ENCODE results near the gene SLC29A2. TPM values are rescaled to one million over a fixed set of nuclear protein-coding genes. Genes with fewer than 3 reads are reported as not detected.
"Not testable (repeated sequence)": the region's sequence is repeated elsewhere in the genome, so short reads cannot be mapped to it uniquely, and the experiment has no call there.

Gene SLC29A2
- total RNA-seq, 1 donor: 0.36 TPM

DNA sequence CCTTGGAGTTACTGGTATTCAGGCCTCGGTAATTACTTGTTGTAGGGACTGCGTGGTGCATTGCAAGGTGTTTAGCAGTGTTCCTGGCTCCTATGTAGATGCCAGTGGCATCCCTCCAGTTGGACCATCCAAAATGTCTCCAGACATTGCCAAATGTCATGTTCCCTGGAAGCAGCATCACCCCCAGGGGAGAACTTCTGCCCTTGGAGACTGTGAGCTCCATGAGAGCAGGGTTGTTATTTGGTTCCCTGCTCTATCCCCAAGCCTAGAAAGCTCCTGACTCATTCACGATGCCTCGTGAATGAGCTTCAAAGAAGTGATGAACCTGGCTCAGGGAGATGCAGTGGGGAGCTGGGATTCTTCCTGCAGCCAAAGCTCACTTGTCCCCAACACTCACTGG, 50.0 kb downstream of the SLC29A2 start:
- TF ChIP-seq, protein P1, sequence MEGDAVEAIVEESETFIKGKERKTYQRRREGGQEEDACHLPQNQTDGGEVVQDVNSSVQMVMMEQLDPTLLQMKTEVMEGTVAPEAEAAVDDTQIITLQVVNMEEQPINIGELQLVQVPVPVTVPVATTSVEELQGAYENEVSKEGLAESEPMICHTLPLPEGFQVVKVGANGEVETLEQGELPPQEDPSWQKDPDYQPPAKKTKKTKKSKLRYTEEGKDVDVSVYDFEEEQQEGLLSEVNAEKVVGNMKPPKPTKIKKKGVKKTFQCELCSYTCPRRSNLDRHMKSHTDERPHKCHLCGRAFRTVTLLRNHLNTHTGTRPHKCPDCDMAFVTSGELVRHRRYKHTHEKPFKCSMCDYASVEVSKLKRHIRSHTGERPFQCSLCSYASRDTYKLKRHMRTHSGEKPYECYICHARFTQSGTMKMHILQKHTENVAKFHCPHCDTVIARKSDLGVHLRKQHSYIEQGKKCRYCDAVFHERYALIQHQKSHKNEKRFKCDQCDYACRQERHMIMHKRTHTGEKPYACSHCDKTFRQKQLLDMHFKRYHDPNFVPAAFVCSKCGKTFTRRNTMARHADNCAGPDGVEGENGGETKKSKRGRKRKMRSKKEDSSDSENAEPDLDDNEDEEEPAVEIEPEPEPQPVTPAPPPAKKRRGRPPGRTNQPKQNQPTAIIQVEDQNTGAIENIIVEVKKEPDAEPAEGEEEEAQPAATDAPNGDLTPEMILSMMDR (IDR thresholded peaks at IDR 0.05; ENCODE audit: insufficient read depth, low read length): no peak
- H3K4me3 ChIP-seq (ENCODE audit: low read depth, low read length): no peak overlapping the region
- peak; percentile 53 for DNase-seq (ENCODE audit: low read depth)

DNA sequence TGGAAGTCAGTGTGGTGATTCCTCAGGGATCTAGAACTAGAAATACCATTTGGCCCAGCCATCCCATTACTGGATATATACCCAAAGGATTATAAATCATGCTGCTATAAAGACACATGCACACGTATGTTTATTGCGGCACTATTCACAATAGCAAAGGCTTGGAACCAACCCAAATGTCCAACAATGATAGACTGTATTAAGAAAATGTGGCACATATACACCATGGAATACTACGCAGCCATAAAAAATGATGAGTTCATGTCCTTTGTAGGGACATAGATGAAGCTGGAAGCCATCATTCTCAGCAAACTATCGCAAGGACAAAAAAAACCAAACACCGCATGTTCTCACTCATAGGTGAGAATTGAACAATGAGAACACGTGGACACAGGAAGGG, 50.8 kb downstream of the SLC29A2 start:
- DNase-seq (ENCODE audit: low read depth); H3K4me3 ChIP-seq (ENCODE audit: low read depth, low read length): not testable (repeated sequence)

DNA sequence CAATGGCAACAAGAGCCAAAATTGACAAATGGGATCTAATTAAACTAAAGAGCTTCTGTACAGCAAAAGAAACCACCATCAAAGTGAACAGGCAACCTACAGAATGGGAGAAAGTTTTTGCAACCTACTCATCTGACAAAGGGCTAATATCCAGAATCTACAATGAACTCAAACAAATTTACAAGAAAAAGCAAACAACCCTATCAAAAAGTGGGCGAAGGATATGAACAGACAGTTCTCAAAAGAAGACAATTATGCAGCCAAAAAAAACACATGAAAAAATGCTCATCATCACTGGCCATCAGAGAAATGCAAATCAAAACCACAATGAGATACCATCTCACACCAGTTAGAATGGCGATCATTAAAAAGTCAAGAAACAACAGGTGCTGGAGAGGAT, 51.3 kb downstream of the SLC29A2 start:
- not testable (repeated sequence) for H3K4me3 ChIP-seq (ENCODE audit: low read depth, low read length); DNase-seq (ENCODE audit: low read depth)

DNA sequence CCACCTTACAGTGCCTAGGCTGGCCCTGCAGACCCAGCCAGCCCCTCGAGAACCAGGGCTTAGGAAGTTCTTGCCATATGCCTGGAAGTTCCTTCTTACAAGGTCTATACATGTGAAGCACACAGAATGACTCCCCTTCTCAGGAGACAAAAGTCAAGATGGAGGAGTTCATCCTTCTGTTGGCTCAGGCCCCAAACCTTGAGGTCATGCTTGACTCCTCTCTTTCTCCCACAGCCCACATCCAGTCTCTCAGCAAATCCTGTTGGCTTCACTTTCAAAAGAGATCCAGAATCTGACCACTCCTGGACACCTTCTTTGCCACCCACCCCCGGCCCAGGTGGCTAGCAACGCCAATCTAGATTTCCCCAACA, 53.0 kb downstream of the SLC29A2 start:
- DNase-seq (ENCODE audit: low read depth): no peak
- H3K4me3 ChIP-seq (ENCODE audit: low read depth, low read length): no peak overlapping the region
- TF ChIP-seq, protein P1 (IDR thresholded peaks at IDR 0.05; ENCODE audit: insufficient read depth, low read length): no peak

DNA sequence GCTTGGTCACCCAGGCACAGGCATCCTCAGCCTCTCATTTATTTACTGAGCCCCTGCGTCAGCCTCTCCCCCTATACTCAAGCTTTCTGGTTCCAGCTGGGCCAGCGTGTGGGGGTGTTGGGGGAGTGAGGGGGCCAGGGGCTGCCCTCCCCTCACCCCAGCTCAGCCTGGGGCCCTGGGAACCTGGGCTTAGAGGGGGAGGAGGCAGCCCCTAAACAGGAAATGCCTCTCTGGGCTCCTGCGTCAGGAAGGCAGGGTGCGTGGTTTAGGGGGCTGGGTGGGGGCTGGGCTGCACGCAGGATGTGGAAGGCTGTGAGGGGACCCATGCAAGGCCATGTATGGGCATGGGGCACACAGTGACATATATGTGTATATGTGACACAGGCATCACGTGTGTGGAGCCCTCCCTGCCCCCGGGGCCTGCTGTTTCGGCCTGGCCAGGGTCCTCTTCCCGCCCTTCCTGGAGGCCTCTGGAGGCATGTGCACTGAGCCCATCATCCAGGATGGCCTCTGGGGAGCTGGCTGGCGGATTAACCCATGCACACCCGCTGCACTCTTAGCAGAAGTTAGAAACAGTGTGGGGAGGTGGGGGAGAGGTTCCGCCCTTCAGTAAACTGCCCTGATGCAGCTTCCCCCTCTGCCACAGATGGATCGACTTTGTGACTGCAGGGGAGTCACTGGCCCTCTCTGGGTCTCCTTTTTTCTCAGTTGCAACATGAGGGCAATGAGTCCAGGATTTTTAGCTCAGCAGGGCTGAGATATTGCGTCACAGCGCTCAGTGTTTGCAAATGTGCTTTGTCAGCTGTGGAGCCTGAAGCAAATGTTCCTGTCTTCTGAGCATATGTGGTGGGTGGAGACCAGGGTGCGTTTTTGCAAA, 53.6 kb downstream of the SLC29A2 start:
- TF ChIP-seq, protein P1 (IDR thresholded peaks at IDR 0.05; ENCODE audit: insufficient read depth, low read length): no peak
- DNase-seq (ENCODE audit: low read depth): peak; percentile 95
- H3K4me3 ChIP-seq (ENCODE audit: low read depth, low read length): peak overlapping the region; percentile 37

DNA sequence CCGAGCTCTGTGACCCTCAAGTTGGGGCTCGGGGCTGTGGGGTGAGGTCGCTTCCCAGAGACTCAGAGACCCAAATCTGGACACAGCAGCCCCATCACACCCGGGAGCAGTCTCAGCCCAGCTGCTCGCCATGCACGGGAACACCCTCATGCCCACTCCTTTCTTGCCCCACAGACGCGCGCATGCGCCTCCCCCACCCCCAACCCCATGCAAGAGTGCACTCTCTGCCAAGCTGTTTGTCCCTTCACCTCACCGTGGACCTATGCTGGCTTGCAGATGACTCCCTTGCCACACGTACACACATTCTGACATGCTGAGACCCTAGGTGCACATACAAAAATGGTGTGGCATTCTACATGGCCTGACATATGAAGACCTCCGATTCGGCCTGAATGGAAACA, 54.2 kb downstream of the SLC29A2 start:
- TF ChIP-seq, protein P1 (IDR thresholded peaks at IDR 0.05; ENCODE audit: insufficient read depth, low read length): no peak
- peak; percentile 72 for DNase-seq (ENCODE audit: low read depth)
- H3K4me3 ChIP-seq (ENCODE audit: low read depth, low read length): peak overlapping the region; percentile 42

DNA sequence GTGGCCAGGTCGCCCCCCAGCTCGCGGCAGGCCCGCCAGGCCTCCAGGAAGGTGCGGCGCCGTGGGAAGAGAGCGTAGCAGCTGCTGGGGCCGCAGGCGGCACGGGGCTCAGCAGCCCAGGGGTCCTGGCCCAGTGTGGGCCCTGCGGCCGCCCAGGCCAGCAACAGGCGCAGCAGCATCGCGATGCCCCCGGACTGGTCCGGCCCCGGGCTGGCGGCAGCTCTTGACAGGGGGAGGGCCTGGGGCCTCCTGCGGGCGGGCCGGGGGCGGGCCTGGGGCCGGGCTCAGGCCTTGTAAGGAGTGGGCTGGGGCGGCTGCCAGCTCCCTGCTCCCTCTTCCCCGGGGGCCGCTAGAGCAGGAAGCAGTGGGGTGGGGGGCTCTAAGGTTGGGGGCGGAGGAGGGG, 54.7 kb downstream of the SLC29A2 start, which contains the start of gene CD248:
Gene CD248 (minus strand): TSS at position 196 of the 403 bp plus-strand sequence. CDS start 17 bp downstream, at position 179.
- TF ChIP-seq, protein P1 (IDR thresholded peaks at IDR 0.05; ENCODE audit: insufficient read depth, low read length): no peak
- peak; percentile 83 for DNase-seq (ENCODE audit: low read depth)
- H3K4me3 ChIP-seq (ENCODE audit: low read depth, low read length): peak within 1 kb of the TSS; percentile 98
